Type B pancreatic cell (in vitro differentiated cells): ENCODE results near the gene RNF121. TPM values are rescaled to one million over a fixed set of nuclear protein-coding genes. Genes with fewer than 3 reads are reported as not detected.

Source experiments
- DNase-seq: peaks from one replicate; pipeline ENCODE4 v3.0.0; 2021; ENCODE audit warnings: mixed read lengths; ENCODE audit not compliant: unreplicated experiment; ENCODE audit errors: extremely low spot score
- H3K27ac Mint-ChIP-seq: 2 replicates; pipeline ENCODE4 v1.8.0; 2021; ENCODE audit warnings: mild to moderate bottlenecking, mixed read lengths
- H3K27me3 Mint-ChIP-seq: 2 replicates; pipeline ENCODE4 v1.8.0; 2021; ENCODE audit warnings: mixed read lengths
- H3K36me3 Mint-ChIP-seq: 2 replicates; pipeline ENCODE4 v1.8.0; 2021; ENCODE audit warnings: mixed read lengths
- H3K4me1 Mint-ChIP-seq: one replicate; pipeline ENCODE4 v1.8.0; 2021; ENCODE audit warnings: mixed read lengths; ENCODE audit not compliant: unreplicated experiment
- H3K4me3 Mint-ChIP-seq: 2 replicates; pipeline ENCODE4 v1.8.0; 2021; ENCODE audit warnings: mild to moderate bottlenecking, mixed read lengths
- H3K9me3 Mint-ChIP-seq: 2 replicates; pipeline ENCODE4 v1.8.0; 2021; ENCODE audit warnings: mixed read lengths
- total RNA-seq: library from RNA; stranded (reverse); gene quantifications from 2 replicates; pipeline ENCODE4 v1.2.1, GENCODE V29; 2021; ENCODE audit warnings: low replicate concordance
- TF ChIP-seq, protein P1 (sequence below): fragments of 200-600 bp; sonication (generic); conservative IDR thresholded peaks from 2 replicates; pipeline ENCODE4 v1.5.0; 2021; ENCODE audit warnings: antibody characterized with exemption, mild to moderate bottlenecking

The RNF121 gene
- total RNA-seq, 1 donor from 2014 or later: 49.7 TPM

DNA sequence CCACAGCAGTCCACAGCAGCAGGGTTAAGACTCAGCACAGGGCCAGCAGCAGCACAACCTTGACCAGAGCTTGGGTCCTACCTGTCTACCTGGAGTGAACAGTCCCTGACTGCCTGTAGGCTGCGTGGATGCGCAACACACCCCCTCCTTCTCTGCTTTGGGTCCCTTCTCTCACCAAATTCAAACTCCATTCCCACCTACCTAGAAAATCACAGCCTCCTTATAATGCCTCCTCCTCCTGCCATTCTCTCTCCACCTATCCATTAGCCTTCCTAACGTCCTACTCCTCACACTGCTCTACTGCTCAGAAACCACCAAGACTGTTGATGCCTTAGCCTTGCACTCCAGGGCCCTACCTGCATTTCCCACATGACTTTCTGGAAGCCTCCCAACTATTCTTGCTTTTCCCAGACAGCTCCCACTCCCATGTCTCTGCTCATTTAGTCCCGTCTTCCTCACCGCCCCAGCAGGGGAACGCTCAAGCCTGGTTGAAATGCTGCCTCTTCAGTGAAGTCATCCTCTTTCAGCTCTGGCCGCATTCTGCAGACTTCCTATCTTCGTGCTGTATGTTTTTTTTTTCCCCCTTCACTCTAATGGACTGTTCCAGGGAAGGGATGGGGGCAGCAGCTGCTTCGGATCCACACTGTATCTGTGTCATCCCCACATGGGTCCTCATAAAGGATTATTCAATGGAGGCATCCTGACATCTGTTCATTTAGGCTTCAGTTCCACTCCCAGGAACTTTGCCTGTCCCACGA, 73.2 kb downstream of the RNF121 start:
- Mint-ChIP-seq H3K36me3 (peaks cover 12% of the 10 kb centered on the region), H3K27me3 (no peaks in the 10 kb centered on the region), H3K4me3 (peak overlapping the region; percentile 3), H3K4me1 (peaks cover 15% of the 10 kb centered on the region), H3K9me3 (no peaks in the 10 kb centered on the region), H3K27ac (peak overlapping the region; percentile 54)
- DNase-seq: no peak
- TF ChIP-seq, protein P1, sequence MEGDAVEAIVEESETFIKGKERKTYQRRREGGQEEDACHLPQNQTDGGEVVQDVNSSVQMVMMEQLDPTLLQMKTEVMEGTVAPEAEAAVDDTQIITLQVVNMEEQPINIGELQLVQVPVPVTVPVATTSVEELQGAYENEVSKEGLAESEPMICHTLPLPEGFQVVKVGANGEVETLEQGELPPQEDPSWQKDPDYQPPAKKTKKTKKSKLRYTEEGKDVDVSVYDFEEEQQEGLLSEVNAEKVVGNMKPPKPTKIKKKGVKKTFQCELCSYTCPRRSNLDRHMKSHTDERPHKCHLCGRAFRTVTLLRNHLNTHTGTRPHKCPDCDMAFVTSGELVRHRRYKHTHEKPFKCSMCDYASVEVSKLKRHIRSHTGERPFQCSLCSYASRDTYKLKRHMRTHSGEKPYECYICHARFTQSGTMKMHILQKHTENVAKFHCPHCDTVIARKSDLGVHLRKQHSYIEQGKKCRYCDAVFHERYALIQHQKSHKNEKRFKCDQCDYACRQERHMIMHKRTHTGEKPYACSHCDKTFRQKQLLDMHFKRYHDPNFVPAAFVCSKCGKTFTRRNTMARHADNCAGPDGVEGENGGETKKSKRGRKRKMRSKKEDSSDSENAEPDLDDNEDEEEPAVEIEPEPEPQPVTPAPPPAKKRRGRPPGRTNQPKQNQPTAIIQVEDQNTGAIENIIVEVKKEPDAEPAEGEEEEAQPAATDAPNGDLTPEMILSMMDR: no peak

DNA sequence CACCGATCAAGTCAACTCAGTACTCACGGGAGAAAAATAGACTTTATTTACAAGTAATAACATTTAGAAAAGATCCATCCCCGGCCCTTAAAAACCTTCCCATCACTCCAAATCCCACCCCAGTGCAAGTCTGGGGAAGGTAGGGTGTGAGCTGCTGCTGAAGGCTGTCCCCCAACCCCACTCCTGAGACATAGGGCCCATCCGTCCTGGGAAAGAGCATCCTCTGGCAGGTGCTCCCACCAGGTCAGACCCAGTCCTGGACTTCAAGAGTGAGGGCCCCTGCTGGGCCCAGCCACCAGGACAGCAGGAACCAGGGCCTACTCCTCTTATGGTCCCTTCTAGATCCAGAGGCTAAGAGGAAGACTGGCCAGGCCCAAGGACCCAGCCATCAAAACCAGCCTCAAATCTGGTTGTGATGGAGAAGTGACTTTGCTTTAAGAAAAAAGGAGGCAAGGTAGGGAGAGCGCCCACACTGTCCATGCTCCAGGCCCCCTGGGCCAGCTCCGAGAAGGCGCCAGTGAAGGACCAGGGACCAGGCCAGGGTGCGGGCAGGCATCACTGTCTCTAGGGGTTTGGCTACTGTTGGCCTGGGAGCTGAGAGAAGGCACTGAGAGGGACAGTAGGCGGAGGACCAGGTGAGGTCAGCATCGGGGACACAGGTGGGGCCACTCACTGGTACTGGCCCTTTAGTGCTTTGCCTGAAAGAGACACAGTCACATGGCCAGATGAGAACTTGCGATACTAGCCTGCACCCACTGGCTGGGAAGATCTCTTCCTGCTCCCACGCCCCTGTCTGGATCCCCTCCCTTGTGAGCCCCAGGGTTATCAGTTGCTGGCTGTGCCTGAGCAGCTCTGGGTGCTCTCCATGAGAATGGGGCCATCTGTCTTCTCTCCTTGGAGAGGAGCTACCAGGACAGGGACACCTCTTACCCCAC, 74.3 kb downstream of the RNF121 start:
- Mint-ChIP-seq H3K9me3 (no peaks in the 10 kb centered on the region), H3K4me3 (no peak overlapping the region), H3K27me3 (no peaks in the 10 kb centered on the region), H3K4me1 (peaks cover 15% of the 10 kb centered on the region), H3K27ac (peak overlapping the region; percentile 54), H3K36me3 (peaks cover 17% of the 10 kb centered on the region)
- TF ChIP-seq, protein P1: no peak
- DNase-seq: no peak

DNA sequence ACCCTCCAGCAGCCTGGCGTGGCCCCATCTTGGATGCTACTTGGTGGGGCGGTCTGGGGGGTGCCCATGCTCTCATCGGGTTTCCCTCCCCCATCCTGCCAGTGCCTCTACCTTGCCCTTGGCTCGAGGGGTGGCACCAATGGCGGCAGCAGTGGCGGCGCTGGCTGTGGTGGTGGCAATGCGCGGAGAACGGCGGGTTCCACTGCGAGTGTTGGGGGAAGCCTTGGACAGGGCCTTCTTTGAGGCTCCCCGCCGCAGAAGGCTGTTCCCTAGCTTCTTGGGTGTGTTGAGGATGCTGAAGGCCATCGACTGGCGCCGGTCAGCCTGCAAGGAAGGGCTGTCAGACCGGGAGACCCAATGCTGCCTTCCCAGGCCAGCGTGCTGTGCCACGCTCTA, 74.9 kb downstream of the RNF121 start:
- TF ChIP-seq, protein P1: no peak
- H3K9me3 Mint-ChIP-seq: no peaks in the 10 kb centered on the region
- DNase-seq: no peak
- no peak overlapping the region for H3K27ac Mint-ChIP-seq
- peaks cover 21% of the 10 kb centered on the region for H3K36me3 Mint-ChIP-seq
- no peak overlapping the region for H3K4me3 Mint-ChIP-seq
- no peaks in the 10 kb centered on the region for H3K27me3 Mint-ChIP-seq
- peaks cover 15% of the 10 kb centered on the region for H3K4me1 Mint-ChIP-seq

DNA sequence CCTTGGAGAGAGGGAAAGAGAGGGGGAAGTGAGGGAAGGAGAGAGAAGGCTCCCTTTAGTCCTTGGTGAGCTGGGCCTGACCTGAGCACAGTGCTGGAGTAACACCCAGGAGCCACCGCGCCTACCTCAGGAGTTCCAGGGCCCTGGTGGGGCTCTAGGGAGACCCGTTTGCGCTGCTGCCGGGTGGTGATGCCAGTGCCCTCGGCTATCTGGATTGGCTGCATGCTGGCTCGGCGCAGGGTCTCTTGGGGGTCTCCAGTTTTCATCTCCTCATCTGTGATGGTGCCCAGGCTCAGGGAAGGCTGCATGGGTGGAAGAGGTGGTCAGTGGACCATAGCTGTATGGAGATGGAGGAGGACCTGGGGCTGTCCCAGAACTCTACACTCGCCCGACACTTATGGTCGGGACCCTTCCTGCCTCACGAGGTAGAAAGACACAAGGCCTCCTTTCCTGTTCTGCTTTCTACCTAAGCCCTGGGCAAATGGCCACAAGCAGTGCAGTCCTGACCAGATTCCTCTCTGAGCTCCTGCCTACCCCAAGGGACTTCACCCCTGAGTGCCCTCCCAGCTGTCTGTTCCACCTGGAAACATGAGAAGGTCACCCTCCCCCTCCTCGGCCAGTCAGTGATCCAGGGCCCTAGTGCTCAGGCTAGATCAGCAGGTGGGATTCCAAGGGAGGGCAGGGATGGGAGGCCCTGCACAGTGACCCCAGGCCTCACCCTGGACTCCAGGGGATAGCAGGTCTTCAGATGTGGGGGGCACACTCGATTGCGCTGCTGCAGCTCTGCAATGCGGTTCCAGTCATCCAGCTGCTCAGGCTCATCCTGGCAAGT, 75.9 kb downstream of the RNF121 start:
- Mint-ChIP-seq H3K27ac (no peak overlapping the region), H3K27me3 (no peaks in the 10 kb centered on the region), H3K9me3 (no peaks in the 10 kb centered on the region), H3K4me3 (no peak overlapping the region), H3K4me1 (peaks cover 9% of the 10 kb centered on the region), H3K36me3 (peaks cover 21% of the 10 kb centered on the region)
- DNase-seq: no peak
- TF ChIP-seq, protein P1: no peak
